B cell (primary cell): Measurements from ENCODE around the gene LHPP. TPM values are rescaled to one million over a fixed set of nuclear protein-coding genes. Genes with fewer than 3 reads are reported as not detected.

Experiments
- ATAC-seq: fragments of 200-7000 bp; cut with Tn5 transposase; one replicate; pipeline ENCODE4 v1.10.0; 2021; ENCODE audit warnings: low read depth, mild to moderate bottlenecking, moderate number of reproducible peaks, moderate library complexity
- CTCF ChIA-PET: fragments of 350-600 bp; sonication (Branson Sonifier 250); formaldehyde crosslinking; loops from one replicate; lab custom pipeline; 2021; ENCODE audit warnings: antibody characterized with exemption, inconsistent platforms; lab: Charles Lee
- POLR2A ChIA-PET: fragments of 350-600 bp; sonication (Branson Sonifier 250); formaldehyde crosslinking; loops from one replicate; lab custom pipeline; 2021; ENCODE audit warnings: antibody characterized with exemption; lab: Charles Lee
- DNase-seq: peaks from one replicate; pipeline ENCODE4 v3.0.0; 2013
- H2AFZ ChIP-seq: 2 replicates; pipeline ENCODE4 v1.6.1; 2012; ENCODE audit warnings: mild to moderate bottlenecking, low read depth, low read length; ENCODE audit not compliant: insufficient read depth, poor library complexity, severe bottlenecking
- H3K27ac ChIP-seq, 2 donors: 1 replicate in 1 of 2; 2 replicates in 1 of 2; pipeline ENCODE4 v1.5.1; 2012 to 2013; ENCODE audit warnings: low read length in 2 of 2, mild to moderate bottlenecking in 2 of 2, moderate library complexity in 1 of 2
- H3K27me3 ChIP-seq, 4 experiments: fragments of 200-600 bp in 1 of 4; sonication (generic) in 1 of 4; replicated peaks in 1 of 4; 1 replicate in 2 of 4; 2 replicates in 2 of 4; pipeline versions ENCODE4 v1.6.1 to v1.7.0; 2013 to 2016; ENCODE audit warnings: low read length in 3 of 4, mild to moderate bottlenecking in 2 of 4, mixed read lengths in 1 of 4, moderate library complexity in 1 of 4; ENCODE audit not compliant: insufficient read depth in 4 of 4, control insufficient read depth in 3 of 4; ENCODE audit errors: control extremely low read depth in 1 of 4
- H3K36me3 ChIP-seq, 2 experiments: replicated peaks in 1 of 2; 1 replicate in 1 of 2; 2 replicates in 1 of 2; pipeline versions ENCODE4 v1.6.1 to v1.7.1; 2013; ENCODE audit warnings: low read length in 1 of 2; ENCODE audit not compliant: insufficient read depth in 2 of 2, control insufficient read depth in 1 of 2; ENCODE audit errors: control extremely low read depth in 1 of 2, extremely low read depth in 1 of 2
- H3K4me1 ChIP-seq, 2 donors: fragments of 200-600 bp in 1 of 2; sonication (generic) in 1 of 2; 1 replicate in 1 of 2; 2 replicates in 1 of 2; pipeline versions ENCODE4 v1.5.1 to v1.6.1; 2013 to 2017; ENCODE audit warnings: low read length in 2 of 2; ENCODE audit not compliant: control insufficient read depth in 2 of 2, insufficient read depth in 2 of 2
- H3K4me2 ChIP-seq: replicated peaks from 2 replicates; pipeline ENCODE3; 2012; ENCODE audit warnings: mild to moderate bottlenecking, low read depth, low read length; ENCODE audit not compliant: poor library complexity, severe bottlenecking
- H3K4me3 ChIP-seq, 5 experiments: fragments of 200-600 bp in 1 of 5; sonication (generic) in 1 of 5; 1 replicate in 3 of 5; 2 replicates in 2 of 5; pipeline versions ENCODE4 v1.5.1 to v1.7.0; 2011 to 2016; ENCODE audit warnings: low read length in 4 of 5, mild to moderate bottlenecking in 4 of 5, low read depth in 2 of 5, control low read depth in 1 of 5, moderate library complexity in 1 of 5; ENCODE audit not compliant: insufficient read depth in 1 of 5; ENCODE audit errors: control extremely low read depth in 1 of 5, extremely low read depth in 1 of 5
- H3K79me2 ChIP-seq: fragments of 200-600 bp; sonication (generic); one replicate; pipeline ENCODE4 v1.6.0; 2016; ENCODE audit warnings: low read length; ENCODE audit not compliant: control insufficient read depth, insufficient read depth
- H3K9ac ChIP-seq: fragments of 200-600 bp; sonication (generic); 2 replicates; pipeline ENCODE4 v1.6.1; 2017; ENCODE audit warnings: mild to moderate bottlenecking, low read length, moderate library complexity
- H3K9me3 ChIP-seq, 3 donors: one replicate each; pipeline versions ENCODE4 v1.6.1 to v1.7.1; 2013; ENCODE audit warnings: low read length in 2 of 3; ENCODE audit not compliant: control insufficient read depth in 2 of 3, insufficient read depth in 1 of 3; ENCODE audit errors: control extremely low read depth in 1 of 3
- H4K20me1 ChIP-seq: 2 replicates; pipeline ENCODE4 v1.6.0; 2012; ENCODE audit warnings: mild to moderate bottlenecking, low read length; ENCODE audit not compliant: insufficient read depth, control insufficient read depth, poor library complexity, severe bottlenecking
- H3K27ac Mint-ChIP-seq: one replicate; pipeline ENCODE4 v1.8.0; 2021; ENCODE audit warnings: mixed read lengths
- H3K27me3 Mint-ChIP-seq: one replicate; pipeline ENCODE4 v1.8.0; 2021; ENCODE audit warnings: mixed read lengths
- H3K4me1 Mint-ChIP-seq: one replicate; pipeline ENCODE4 v1.8.0; 2021; ENCODE audit warnings: mixed read lengths
- H3K4me3 Mint-ChIP-seq: one replicate; pipeline ENCODE4 v1.8.0; 2021; ENCODE audit warnings: mixed read lengths
- H3K9me3 Mint-ChIP-seq: one replicate; pipeline ENCODE4 v1.8.0; 2022; ENCODE audit warnings: mixed read lengths; ENCODE audit not compliant: insufficient read depth
- EZH2 ChIP-seq: IDR thresholded peaks from 2 replicates; pipeline ENCODE4 v1.6.1; 2012; ENCODE audit warnings: borderline replicate concordance, low read depth, mild to moderate bottlenecking, moderate library complexity, low read length; ENCODE audit not compliant: insufficient read depth, poor library complexity, severe bottlenecking
- WGBS: methylation state at CpG from one replicate; pipeline ENCODE4 v1.1.5; 2013; ENCODE audit warnings: missing lambda C conversion rate; ENCODE audit not compliant: insufficient coverage; 5-methylcytosine and 5-hydroxymethylcytosine counted together
- intact Hi-C: fragments of 100-400 bp; cut with micrococcal nuclease; formaldehyde crosslinking; loops from one replicate; pipeline ENCODE4 v1.10.0; 2022
- polyA plus RNA-seq: library from polyadenylated mRNA; depleted of rRNA; stranded (reverse); fragments of >200 nt; gene quantifications from 2 replicates; pipeline ENCODE4 v1.2.3, GENCODE V29; 2012
- total RNA-seq, 2 donors: library from RNA; stranded (reverse); fragments of 120-200 nt in 1 of 2; gene quantifications; 1 replicate in 1 of 2; 2 replicates in 1 of 2; pipeline versions ENCODE4 v1.2.3 to v1.2.4, GENCODE V29; 2013 to 2022
- TF ChIP-seq, protein P1 (sequence below): fragments of 200-600 bp; IDR thresholded peaks from one replicate; pipeline ENCODE4 v1.8.0; 2022; ENCODE audit warnings: antibody characterized with exemption, mild to moderate bottlenecking

Gene LHPP
- total and polyA plus RNA-seq, 2 donors (not counting 1 experiment from before 2014, with no cell fraction given): 60.2 to 83.5 TPM

DNA sequence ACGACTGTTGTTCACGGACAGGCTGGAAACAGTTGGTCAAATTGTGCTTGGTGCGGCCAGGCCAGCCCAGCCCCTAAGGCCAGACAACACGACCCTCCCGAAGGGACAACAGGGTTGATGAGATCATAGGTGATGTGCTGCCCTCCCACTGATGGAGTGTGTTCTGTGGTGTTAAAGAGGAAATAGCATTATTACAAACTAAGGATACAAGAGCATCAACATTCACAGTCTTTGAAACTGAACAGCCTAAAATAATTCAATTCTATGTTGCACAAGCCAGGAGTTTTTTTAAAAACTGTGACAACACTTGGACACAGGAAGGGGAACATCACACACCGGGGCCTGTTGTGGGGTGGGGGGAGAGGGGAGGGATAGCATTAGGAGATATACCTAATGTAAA is 194.9 kb downstream of the LHPP start:
- Histone ChIP-seq H3K4me2 (no peak overlapping the region), H3K9me3 (no peaks in the 10 kb centered on the region), H3K9ac (no peak overlapping the region), H3K27ac (peak overlapping the region in 1 of 2 donors; percentile 92), H4K20me1 (peaks cover 86% of the 10 kb centered on the region), H3K4me1 (peaks cover 86 to 93% of the 10 kb centered on the region in 2 donors), H3K36me3 (peaks cover 4 to 74% of the 10 kb centered on the region in 2 experiments), H3K27me3 (no peaks in the 10 kb centered on the region), H3K4me3 (no peak overlapping the region), H3K79me2 (peaks cover 96% of the 10 kb centered on the region), H2AFZ (no peak overlapping the region)
- DNase-seq: no peak
- intact Hi-C loops: no loop called here
- ATAC-seq: no peak
- H3K4me1 Mint-ChIP-seq: peaks cover 88% of the 10 kb centered on the region
- POLR2A ChIA-PET: no interaction called here
- CTCF ChIA-PET: interaction anchor here (0.7 to 4.2 kb wide), 4 partner anchors 9 to 127 kb away, joined by 3 to 19 read pairs (median 4); no protein-coding TSS in a partner anchor
- no peaks in the 10 kb centered on the region for H3K9me3 Mint-ChIP-seq
- peak overlapping the region; percentile 60 for H3K27ac Mint-ChIP-seq
- 89% methylated on average over 2 of the region's 6 CpGs for WGBS
- no peaks in the 10 kb centered on the region for H3K27me3 Mint-ChIP-seq
- TF ChIP-seq, protein P1, sequence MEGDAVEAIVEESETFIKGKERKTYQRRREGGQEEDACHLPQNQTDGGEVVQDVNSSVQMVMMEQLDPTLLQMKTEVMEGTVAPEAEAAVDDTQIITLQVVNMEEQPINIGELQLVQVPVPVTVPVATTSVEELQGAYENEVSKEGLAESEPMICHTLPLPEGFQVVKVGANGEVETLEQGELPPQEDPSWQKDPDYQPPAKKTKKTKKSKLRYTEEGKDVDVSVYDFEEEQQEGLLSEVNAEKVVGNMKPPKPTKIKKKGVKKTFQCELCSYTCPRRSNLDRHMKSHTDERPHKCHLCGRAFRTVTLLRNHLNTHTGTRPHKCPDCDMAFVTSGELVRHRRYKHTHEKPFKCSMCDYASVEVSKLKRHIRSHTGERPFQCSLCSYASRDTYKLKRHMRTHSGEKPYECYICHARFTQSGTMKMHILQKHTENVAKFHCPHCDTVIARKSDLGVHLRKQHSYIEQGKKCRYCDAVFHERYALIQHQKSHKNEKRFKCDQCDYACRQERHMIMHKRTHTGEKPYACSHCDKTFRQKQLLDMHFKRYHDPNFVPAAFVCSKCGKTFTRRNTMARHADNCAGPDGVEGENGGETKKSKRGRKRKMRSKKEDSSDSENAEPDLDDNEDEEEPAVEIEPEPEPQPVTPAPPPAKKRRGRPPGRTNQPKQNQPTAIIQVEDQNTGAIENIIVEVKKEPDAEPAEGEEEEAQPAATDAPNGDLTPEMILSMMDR: no peak
- TF ChIP-seq EZH2: no peak
- H3K4me3 Mint-ChIP-seq: no peak overlapping the region

DNA sequence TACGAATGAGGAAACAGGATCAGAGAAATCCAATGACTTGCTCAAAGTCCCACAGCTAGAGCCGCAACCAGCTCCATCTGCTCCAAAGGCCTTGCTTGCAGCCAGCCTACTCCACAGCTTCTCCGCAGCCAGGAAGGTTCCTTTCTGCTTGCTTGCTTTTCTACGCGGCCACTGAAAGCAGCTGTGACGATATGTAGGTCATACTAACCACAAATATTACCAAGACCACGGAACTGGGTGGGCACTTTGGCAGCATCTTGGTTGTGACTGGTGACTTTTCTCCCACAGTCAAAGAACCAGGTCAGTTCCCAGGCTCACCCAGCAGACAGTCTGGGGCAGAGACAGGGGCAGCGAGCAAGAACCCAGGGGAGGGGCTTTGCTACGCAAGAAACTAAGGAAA is 196.2 kb downstream of the LHPP start:
- Histone ChIP-seq H3K4me1 (peaks cover 75 to 84% of the 10 kb centered on the region in 2 donors), H2AFZ (no peak overlapping the region), H3K9me3 (no peaks in the 10 kb centered on the region), H3K4me3 (no peak overlapping the region), H3K4me2 (peak overlapping the region; percentile 10), H3K36me3 (peaks cover 4 to 77% of the 10 kb centered on the region in 2 experiments), H3K27ac (peak overlapping the region; percentile 44 to 65), H3K79me2 (peaks cover 96% of the 10 kb centered on the region), H4K20me1 (peaks cover 87% of the 10 kb centered on the region), H3K27me3 (no peaks in the 10 kb centered on the region), H3K9ac (no peak overlapping the region)
- Mint-ChIP-seq H3K27ac (peak overlapping the region; percentile 87), H3K4me1 (peaks cover 85% of the 10 kb centered on the region), H3K9me3 (no peaks in the 10 kb centered on the region), H3K4me3 (peak overlapping the region; percentile 47), H3K27me3 (no peaks in the 10 kb centered on the region)
- CTCF ChIA-PET: interaction anchor here (0.8 to 4.5 kb wide), 9 partner anchors 11 to 254 kb away, joined by 3 to 27 read pairs (median 4); no protein-coding TSS in a partner anchor
- ATAC-seq (peak; percentile 52), DNase-seq (peak; percentile 55)
- 75% methylated on average over 5 of the region's 9 CpGs for WGBS
- POLR2A ChIA-PET: interaction anchor here (1.1 kb wide), 1 partner anchor 16 kb away, joined by 3 read pairs; no protein-coding TSS in a partner anchor
- TF ChIP-seq, protein P1: no peak
- TF ChIP-seq EZH2: no peak
- intact Hi-C loops: no loop called here
